Stimulated activated CD8-positive, alpha-beta memory T cell treated with anti-CD3 and anti-CD28 coated beads, Interleukin-12 subunit alpha, Interleukin-12 subunit beta, amount 100 ng/mL, for 24 hours (primary cell): ENCODE measurements around the gene CELF4.

ENCODE experiments used
- DNase-seq: peaks from one replicate; pipeline ENCODE4 v3.0.0-alpha.2; 2020; ENCODE audit errors: extremely low read depth

Gene CELF4

GRCh38 chr18:37391698-37392548 is 173.7 kb downstream of the CELF4 start:
- DNase-seq = no peak

- no peak for DNase-seq
Observed at GRCh38 chr18:37391156-37391555, 174.4 kb downstream of the CELF4 start.

- DNase-seq = no peak
Observed at GRCh38 chr18:37390687-37391086, 174.9 kb downstream of the CELF4 start.

GRCh38 chr18:37389684-37390368 is 175.8 kb downstream of the CELF4 start:
- DNase-seq = no peak

- DNase-seq = no peak
Observed at GRCh38 chr18:37389041-37389440, 176.6 kb downstream of the CELF4 start.

GRCh38 chr18:37388413-37388812 is 177.2 kb downstream of the CELF4 start:
- no peak for DNase-seq

- no peak for DNase-seq
Observed at GRCh38 chr18:37385846-37386778, 179.5 kb downstream of the CELF4 start.

- DNase-seq = no peak
Observed at GRCh38 chr18:37383846-37384595, 181.6 kb downstream of the CELF4 start.

- DNase-seq = no peak
Observed at GRCh38 chr18:37383036-37383785, 182.4 kb downstream of the CELF4 start.

- DNase-seq = no peak
Observed at GRCh38 chr18:37381554-37381953, 184.0 kb downstream of the CELF4 start.

- DNase-seq = no peak
Observed at GRCh38 chr18:37380546-37381110, 185.0 kb downstream of the CELF4 start.

GRCh38 chr18:37378336-37379010 is 187.1 kb downstream of the CELF4 start:
- DNase-seq = no peak

- no peak for DNase-seq
Observed at GRCh38 chr18:37375181-37375580, 190.4 kb downstream of the CELF4 start.

GRCh38 chr18:37368110-37368954 is 197.3 kb downstream of the CELF4 start:
- no peak for DNase-seq

GRCh38 chr18:37364237-37364636 is 201.4 kb downstream of the CELF4 start:
- no peak for DNase-seq

- no peak for DNase-seq
Observed at GRCh38 chr18:37362158-37362890, 203.3 kb downstream of the CELF4 start.

- no peak for DNase-seq
Observed at GRCh38 chr18:37361335-37362157, 204.1 kb downstream of the CELF4 start.
